ENCODE results near the gene ACMSD. TPM values are rescaled to one million over a fixed set of nuclear protein-coding genes. Genes with fewer than 3 reads are reported as not detected.
"Not testable (repeated sequence)": the region's sequence is repeated elsewhere in the genome, so short reads cannot be mapped to it uniquely, and the experiment has no call there.

Gene ACMSD
- total RNA-seq = not detected in 2 replicates

GRCh38 chr2:134838143-134838620 lies at the start of gene ACMSD:
Gene ACMSD (plus strand): TSS chr2:134838616. CDS start chr2:134838683, 67 bp downstream.
- intact Hi-C loops (cut with micrococcal nuclease) = no loop called here

- intact Hi-C loops (cut with micrococcal nuclease) = no loop called here
Observed at GRCh38 chr2:134790487-134790886, 47.9 kb upstream of the ACMSD start.

- intact Hi-C loops (cut with micrococcal nuclease) = no loop called here
Observed at GRCh38 chr2:134791616-134792015, 46.8 kb upstream of the ACMSD start.

- intact Hi-C loops (cut with micrococcal nuclease) = no loop called here
Observed at GRCh38 chr2:134792186-134792585, 46.2 kb upstream of the ACMSD start.

GRCh38 chr2:134795765-134796164 lies 42.7 kb upstream of the ACMSD start:
- intact Hi-C loops (cut with micrococcal nuclease) = no loop called here

GRCh38 chr2:134796373-134796772 lies 42.0 kb upstream of the ACMSD start:
- intact Hi-C loops (cut with micrococcal nuclease) = no loop called here

- intact Hi-C loops (cut with micrococcal nuclease) = no loop called here
Observed at GRCh38 chr2:134799936-134800335, 38.5 kb upstream of the ACMSD start.

GRCh38 chr2:134800341-134800740 lies 38.1 kb upstream of the ACMSD start:
- intact Hi-C loops (cut with micrococcal nuclease) = no loop called here

- intact Hi-C loops (cut with micrococcal nuclease) = not testable (repeated sequence)
Observed at GRCh38 chr2:134803609-134804405, 34.6 kb upstream of the ACMSD start.

GRCh38 chr2:134815741-134816140 lies 22.7 kb upstream of the ACMSD start:
- intact Hi-C loops (cut with micrococcal nuclease) = no loop called here

GRCh38 chr2:134818321-134818720 lies 20.1 kb upstream of the ACMSD start:
- intact Hi-C loops (cut with micrococcal nuclease) = no loop called here

GRCh38 chr2:134819334-134819733 lies 19.1 kb upstream of the ACMSD start:
- intact Hi-C loops (cut with micrococcal nuclease) = no loop called here

- intact Hi-C loops (cut with micrococcal nuclease) = no loop called here
Observed at GRCh38 chr2:134823431-134823830, 15.0 kb upstream of the ACMSD start.

- intact Hi-C loops (cut with micrococcal nuclease) = no loop called here
Observed at GRCh38 chr2:134823832-134824231, 14.6 kb upstream of the ACMSD start.

GRCh38 chr2:134825716-134826115 lies 12.7 kb upstream of the ACMSD start:
- intact Hi-C loops (cut with micrococcal nuclease) = not testable (repeated sequence)

GRCh38 chr2:134835471-134835870 lies 2.9 kb upstream of the ACMSD start:
- intact Hi-C loops (cut with micrococcal nuclease) = no loop called here

- intact Hi-C loops (cut with micrococcal nuclease) = no loop called here
Observed at GRCh38 chr2:134836986-134837385, 1.4 kb upstream of the ACMSD start.

GRCh38 chr2:134839649-134840048 lies 1.2 kb downstream of the ACMSD start:
- intact Hi-C loops (cut with micrococcal nuclease) = no loop called here

GRCh38 chr2:134842930-134843490 lies 4.6 kb downstream of the ACMSD start:
- intact Hi-C loops (cut with micrococcal nuclease) = no loop called here

- intact Hi-C loops (cut with micrococcal nuclease) = no loop called here
Observed at GRCh38 chr2:134843968-134844367, 5.6 kb downstream of the ACMSD start.

- intact Hi-C loops (cut with micrococcal nuclease) = no loop called here
Observed at GRCh38 chr2:134845028-134845427, 6.6 kb downstream of the ACMSD start.

GRCh38 chr2:134845719-134846118 lies 7.3 kb downstream of the ACMSD start:
- intact Hi-C loops (cut with micrococcal nuclease) = no loop called here

- intact Hi-C loops (cut with micrococcal nuclease) = no loop called here
Observed at GRCh38 chr2:134846213-134846612, 7.8 kb downstream of the ACMSD start.
